Stomach (tissue), 9 donors: Measurements from ENCODE around the gene MICAL2. TPM values are rescaled to one million over a fixed set of nuclear protein-coding genes. Genes with fewer than 3 reads are reported as not detected.

ENCODE experiments used
- DNase-seq, 2 donors: peaks; one replicate each; pipeline versions ENCODE4 v3.0.0 to v3.0.0-alpha.2; 2013 to 2019
- H3K27ac ChIP-seq, 5 donors: fragments of 200-600 bp in 4 of 5; sonication (generic) in 4 of 5; one replicate each; pipeline ENCODE4 v1.5.1; 2013 to 2019; ENCODE audit warnings: mild to moderate bottlenecking in 1 of 5, moderate library complexity in 1 of 5
- H3K27me3 ChIP-seq, 3 donors: fragments of 200-600 bp; sonication (generic); one replicate each; pipeline ENCODE4 v1.5.1; 2017 to 2019; ENCODE audit warnings: mixed run types in 1 of 3
- H3K36me3 ChIP-seq, 4 donors: fragments of 200-600 bp; sonication (generic); 1 replicate in 3 of 4; 2 replicates in 1 of 4; pipeline ENCODE4 v1.5.1; 2016 to 2019
- H3K4me1 ChIP-seq, 4 donors: fragments of 200-600 bp; sonication (generic); one replicate each; pipeline ENCODE4 v1.5.1; 2016 to 2019
- H3K4me3 ChIP-seq, 4 donors: fragments of 200-600 bp; sonication (generic) in 3 of 4; one replicate each; pipeline ENCODE4 v1.5.1; 2016 to 2019; ENCODE audit warnings: mild to moderate bottlenecking in 1 of 4
- H3K9me3 ChIP-seq, 4 donors: fragments of 200-600 bp; sonication (generic); one replicate each; pipeline ENCODE4 v1.5.1; 2016 to 2019
- EP300 ChIP-seq: sonication (generic); formaldehyde crosslinking; IDR thresholded peaks from one replicate; pipeline ENCODE4 v1.6.1; 2017; ENCODE audit warnings: antibody characterized with exemption
- POLR2A ChIP-seq, 4 donors: fragments of 450-650 bp; IDR thresholded peaks; one replicate each; pipeline ENCODE4 v1.6.1; 2016; ENCODE audit warnings: antibody characterized with exemption in 4 of 4, control low read depth in 2 of 4, mild to moderate bottlenecking in 1 of 4, moderate library complexity in 1 of 4
- POLR2AphosphoS5 ChIP-seq, 3 donors: sonication (generic); formaldehyde crosslinking; IDR thresholded peaks; one replicate each; pipeline ENCODE4 v1.6.1; 2016; ENCODE audit warnings: antibody characterized with exemption in 3 of 3
- WGBS, 5 donors: extraction: QIAGEN DNeasy Blood & Tissue Kit in 3 of 5; methylation state at CpG; one replicate each; pipeline versions ENCODE4 v1.1.5 to v1.1.7; 2013 to 2018; 5-methylcytosine and 5-hydroxymethylcytosine counted together
- intact Hi-C: fragments of 100-400 bp; cut with DNase I; formaldehyde crosslinking; loops from one replicate; pipeline ENCODE4 v1.15.1; 2023; ENCODE audit warnings: low total_unique reads
- polyA plus RNA-seq, 3 donors: library from polyadenylated mRNA; stranded (reverse); fragments of 200-250 nt; gene quantifications; one replicate each; pipeline ENCODE4 v1.2.3, GENCODE V29; 2013
- total RNA-seq, 5 donors: library from RNA; depleted of rRNA; stranded (reverse); fragments of >200 nt; gene quantifications; one replicate each; pipeline versions ENCODE4 v1.1.0 to v1.2.3, GENCODE V29; 2014 to 2016
- TF ChIP-seq, protein P1 (sequence below), 7 experiments: fragments of 450-650 bp in 4 of 7; fragments of 200-600 bp in 3 of 7; sonication (generic) in 3 of 7; IDR thresholded peaks; one replicate each; pipeline ENCODE4 v1.5.1; 2016 to 2019; ENCODE audit warnings: antibody characterized with exemption in 7 of 7, control low read depth in 2 of 7, mild to moderate bottlenecking in 1 of 7
- donor health status: healthy with polysubstance abuse.
- donor health status: Bipolar disorder and iron deficiency.
- donor health status: healthy.

MICAL2 gene
- total and polyA plus RNA-seq, 8 donors, result 11.2 to 165 (median 83.3) TPM

DNA sequence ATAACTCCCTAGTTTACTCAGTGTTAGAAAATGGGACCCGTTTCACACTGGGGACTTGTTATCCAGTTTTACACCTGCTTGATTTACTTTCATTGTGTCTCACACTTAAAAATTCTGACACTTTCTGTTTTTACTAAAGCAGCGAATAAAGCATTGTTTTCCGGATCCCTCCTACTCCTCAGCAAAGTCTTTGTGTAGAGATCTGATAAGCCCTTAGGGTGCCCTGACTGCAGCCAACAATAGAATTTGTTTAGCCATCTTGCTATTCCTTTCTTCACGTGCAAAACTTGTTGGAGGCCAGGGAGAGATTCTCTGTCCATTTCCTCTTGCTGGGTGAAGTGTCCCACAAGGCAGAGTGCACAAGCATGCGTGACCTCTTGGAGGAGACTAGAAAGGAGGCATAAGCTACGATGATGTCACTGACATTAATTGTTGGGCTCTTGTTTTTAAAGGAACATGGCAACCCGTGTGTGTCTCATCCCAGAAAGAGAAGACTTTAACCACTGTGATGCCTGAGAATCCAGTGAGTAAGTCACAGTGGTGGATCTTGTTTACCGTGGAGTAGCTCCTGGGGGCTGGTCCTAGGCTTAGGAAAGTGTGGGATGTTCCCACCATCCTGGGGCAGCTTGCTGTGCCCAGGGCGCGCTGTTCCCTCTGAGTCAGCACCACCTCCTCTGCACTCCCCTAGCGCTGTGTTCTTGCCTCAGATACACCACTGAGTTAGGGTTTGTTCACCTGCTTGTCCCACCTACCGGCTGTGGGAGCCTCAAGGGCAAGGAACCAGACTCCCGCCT lies 27.7 kb downstream of the MICAL2 start:
- 51 to 66% (median 63%) methylated on average over 13 of the region's 13 CpGs for WGBS, 5 donors
- H3K4me1 ChIP-seq, result peaks cover 43 to 100% (median 66%) of the 10 kb centered on the region in 4 donors
- peak overlapping the region; percentile 7 to 84 (median 74) for H3K27ac ChIP-seq
- H3K27me3 ChIP-seq, result no peaks in the 10 kb centered on the region
- DNase-seq, result no peak
- H3K4me3 ChIP-seq, result no peak overlapping the region
- H3K36me3 ChIP-seq, result peaks cover 0 to 9% (median 0%) of the 10 kb centered on the region in 4 donors
- H3K9me3 ChIP-seq, result no peaks in the 10 kb centered on the region
- intact Hi-C loops, result no loop called here
- TF ChIP-seq POLR2A (IDR thresholded peaks at IDR 0.05), result no peak
- peak in 1 of 3 donors; percentile 43 for TF ChIP-seq POLR2AphosphoS5 (IDR thresholded peaks at IDR 0.05)
- no peak for TF ChIP-seq EP300
- TF ChIP-seq, protein P1, sequence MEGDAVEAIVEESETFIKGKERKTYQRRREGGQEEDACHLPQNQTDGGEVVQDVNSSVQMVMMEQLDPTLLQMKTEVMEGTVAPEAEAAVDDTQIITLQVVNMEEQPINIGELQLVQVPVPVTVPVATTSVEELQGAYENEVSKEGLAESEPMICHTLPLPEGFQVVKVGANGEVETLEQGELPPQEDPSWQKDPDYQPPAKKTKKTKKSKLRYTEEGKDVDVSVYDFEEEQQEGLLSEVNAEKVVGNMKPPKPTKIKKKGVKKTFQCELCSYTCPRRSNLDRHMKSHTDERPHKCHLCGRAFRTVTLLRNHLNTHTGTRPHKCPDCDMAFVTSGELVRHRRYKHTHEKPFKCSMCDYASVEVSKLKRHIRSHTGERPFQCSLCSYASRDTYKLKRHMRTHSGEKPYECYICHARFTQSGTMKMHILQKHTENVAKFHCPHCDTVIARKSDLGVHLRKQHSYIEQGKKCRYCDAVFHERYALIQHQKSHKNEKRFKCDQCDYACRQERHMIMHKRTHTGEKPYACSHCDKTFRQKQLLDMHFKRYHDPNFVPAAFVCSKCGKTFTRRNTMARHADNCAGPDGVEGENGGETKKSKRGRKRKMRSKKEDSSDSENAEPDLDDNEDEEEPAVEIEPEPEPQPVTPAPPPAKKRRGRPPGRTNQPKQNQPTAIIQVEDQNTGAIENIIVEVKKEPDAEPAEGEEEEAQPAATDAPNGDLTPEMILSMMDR (IDR thresholded peaks at IDR 0.05), result no peak

- no peak for DNase-seq
- intact Hi-C loops, result no loop called here
- TF ChIP-seq POLR2AphosphoS5 (IDR thresholded peaks at IDR 0.05) (peak in 2 of 3 donors; percentile 11 to 74), EP300 (no peak)
These were observed 28.9 kb downstream of the MICAL2 start for GRCh38 chr11:12139144-12139881.

DNA sequence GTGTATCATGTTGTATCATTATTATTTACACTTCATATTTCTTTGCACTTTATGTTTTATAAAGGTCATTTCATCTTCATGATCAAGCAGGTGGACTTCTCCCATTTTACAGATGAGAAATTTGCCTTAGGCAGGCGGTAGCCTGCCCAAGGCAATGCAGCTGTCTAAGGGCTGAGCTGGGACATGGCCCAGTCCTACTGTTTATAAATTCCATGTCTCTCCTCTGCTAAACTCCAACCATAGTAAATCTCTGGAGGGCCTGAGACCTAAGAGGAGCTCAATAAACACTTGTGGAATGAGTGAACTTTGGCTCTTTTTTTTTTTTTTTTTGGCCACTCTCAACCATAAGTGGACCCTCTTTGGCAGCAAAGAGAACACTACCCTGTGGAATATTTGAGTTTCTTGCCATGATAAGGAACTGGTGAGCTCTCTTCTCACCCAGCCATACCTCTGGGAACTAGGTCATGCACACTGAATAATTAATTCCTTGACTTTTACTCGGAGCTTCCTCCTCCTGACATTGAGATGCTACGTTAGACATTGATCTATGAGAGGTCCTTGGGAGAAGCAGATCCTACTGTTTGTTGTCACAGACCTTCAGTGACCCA lies 29.9 kb downstream of the MICAL2 start:
- peaks cover 0 to 11% (median 2%) of the 10 kb centered on the region in 4 donors for H3K36me3 ChIP-seq
- peaks cover 50 to 97% (median 77%) of the 10 kb centered on the region in 4 donors for H3K4me1 ChIP-seq
- 60 to 83% (median 75%) methylated on average over 3 of the region's 3 CpGs for WGBS, 5 donors
- intact Hi-C loops, result no loop called here
- H3K27ac ChIP-seq, result peak overlapping the region in 4 of 5 donors; percentile 66 to 84 (median 78)
- no peak overlapping the region for H3K4me3 ChIP-seq
- TF ChIP-seq, protein P1 (IDR thresholded peaks at IDR 0.05), result no peak
- TF ChIP-seq POLR2A (IDR thresholded peaks at IDR 0.05) (no peak), POLR2AphosphoS5 (IDR thresholded peaks at IDR 0.05) (no peak), EP300 (no peak)
- H3K9me3 ChIP-seq, result no peaks in the 10 kb centered on the region
- no peaks in the 10 kb centered on the region for H3K27me3 ChIP-seq
- no peak for DNase-seq

More at GRCh38 chr11:12139144-12139881, 28.9 kb downstream of the MICAL2 start:
- no peaks in the 10 kb centered on the region for H3K27me3 ChIP-seq
- no peaks in the 10 kb centered on the region for H3K9me3 ChIP-seq
- 63 to 70% (median 67%) methylated on average over 12 of the region's 12 CpGs for WGBS, 5 donors
- H3K4me1 ChIP-seq, result peaks cover 50 to 100% (median 74%) of the 10 kb centered on the region in 4 donors
- no peak overlapping the region for H3K4me3 ChIP-seq
- H3K36me3 ChIP-seq, result peaks cover 0 to 9% (median 0%) of the 10 kb centered on the region in 4 donors
- peak overlapping the region; percentile 42 to 84 (median 74) for H3K27ac ChIP-seq

DNA sequence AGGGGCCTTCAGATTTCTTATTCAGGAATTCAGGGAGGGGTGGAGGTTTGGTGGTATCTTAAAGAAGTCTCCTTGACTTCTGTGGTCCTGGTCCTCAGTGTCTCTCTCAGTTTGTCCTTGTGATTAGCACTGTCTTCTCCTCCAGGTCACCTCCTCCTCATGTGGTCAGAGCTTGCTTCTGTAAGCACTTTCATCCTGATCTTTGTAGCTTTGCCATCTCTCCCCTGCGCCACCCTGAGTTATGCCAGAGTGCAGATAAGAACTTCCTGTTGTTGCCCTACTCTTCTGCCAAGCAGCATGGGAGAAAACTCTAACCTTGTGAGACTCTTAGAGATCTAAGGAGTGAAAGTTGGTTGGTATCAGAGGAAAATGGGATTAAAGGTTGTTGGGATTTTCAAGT lies 30.9 kb downstream of the MICAL2 start:
- Histone ChIP-seq H3K36me3 (peaks cover 0 to 13% (median 3%) of the 10 kb centered on the region in 4 donors), H3K4me3 (no peak overlapping the region), H3K27me3 (no peaks in the 10 kb centered on the region), H3K27ac (peak overlapping the region in 3 of 5 donors; percentile 66 to 84 (median 83)), H3K4me1 (peaks cover 41 to 89% (median 71%) of the 10 kb centered on the region in 4 donors), H3K9me3 (no peaks in the 10 kb centered on the region)
- intact Hi-C loops, result no loop called here
- no peak for DNase-seq
- no peak for TF ChIP-seq POLR2A (IDR thresholded peaks at IDR 0.05)
- 25 to 86% (median 33%) methylated on average over 1 of the region's 1 CpG for WGBS, 5 donors

DNA sequence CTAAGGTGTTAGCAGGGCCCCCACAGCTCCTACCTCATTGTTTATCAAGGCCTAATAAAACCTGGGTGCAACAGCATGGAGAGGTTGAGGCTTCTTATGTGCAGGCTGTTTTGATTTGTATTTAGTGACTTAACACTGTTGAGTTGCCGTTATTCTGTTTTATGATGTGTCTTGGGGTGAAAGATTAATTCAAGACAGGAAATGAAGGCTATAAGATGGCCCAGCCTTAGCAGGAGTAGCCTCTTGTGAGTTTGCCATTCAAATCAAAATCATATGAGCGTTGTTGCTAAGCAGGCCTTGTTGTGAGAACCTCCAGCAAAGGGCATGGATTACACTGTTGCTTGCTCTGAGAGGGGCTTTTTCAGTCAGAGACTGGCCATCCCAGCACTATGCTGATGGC lies 31.8 kb downstream of the MICAL2 start:
- Histone ChIP-seq H3K4me3 (no peak overlapping the region), H3K27me3 (no peaks in the 10 kb centered on the region), H3K27ac (peak overlapping the region in 3 of 5 donors; percentile 22 to 66 (median 59)), H3K36me3 (peaks cover 0 to 13% (median 3%) of the 10 kb centered on the region in 4 donors), H3K4me1 (peaks cover 32 to 80% (median 62%) of the 10 kb centered on the region in 4 donors), H3K9me3 (no peaks in the 10 kb centered on the region)
- intact Hi-C loops, result no loop called here
- no peak for DNase-seq
- 92 to 96% (median 95%) methylated on average over 2 of the region's 2 CpGs for WGBS, 5 donors
- TF ChIP-seq, protein P1 (IDR thresholded peaks at IDR 0.05), result no peak
- TF ChIP-seq EP300, result no peak
